Stimulated activated CD4-positive, alpha-beta T cell treated with anti-CD3 and anti-CD28 coated beads, Interleukin-2, amount 100 ng/mL, for 4 hours (primary cell): ENCODE results near the gene ARHGEF28.

Experiments used
- DNase-seq: peaks from one replicate; pipeline ENCODE4 v3.0.0-alpha.2; 2020; ENCODE audit warnings: low read depth

Gene ARHGEF28

GRCh38 chr5:73861313-73861988, 235.5 kb downstream of the ARHGEF28 start:
- no peak for DNase-seq

GRCh38 chr5:73862796-73863195, 236.8 kb downstream of the ARHGEF28 start:
- DNase-seq, result no peak

- no peak for DNase-seq
Measured at GRCh38 chr5:73863876-73864275, 237.9 kb downstream of the ARHGEF28 start.

GRCh38 chr5:73865315-73865714, 239.3 kb downstream of the ARHGEF28 start:
- no peak for DNase-seq

- DNase-seq, result no peak
Measured at GRCh38 chr5:73867345-73868335, 241.6 kb downstream of the ARHGEF28 start.

- no peak for DNase-seq
Measured at GRCh38 chr5:73883646-73884045, 257.6 kb downstream of the ARHGEF28 start.

- no peak for DNase-seq
Measured at GRCh38 chr5:73887688-73888087, 261.7 kb downstream of the ARHGEF28 start.

GRCh38 chr5:73890569-73890968, 264.6 kb downstream of the ARHGEF28 start:
- DNase-seq, result no peak

- DNase-seq, result no peak
Measured at GRCh38 chr5:73892218-73892617, 266.2 kb downstream of the ARHGEF28 start.

GRCh38 chr5:73892806-73893205, 266.8 kb downstream of the ARHGEF28 start:
- no peak for DNase-seq

- DNase-seq, result no peak
Measured at GRCh38 chr5:73893813-73894212, 267.8 kb downstream of the ARHGEF28 start.

GRCh38 chr5:73894860-73895259, 268.9 kb downstream of the ARHGEF28 start:
- DNase-seq, result no peak

- no peak for DNase-seq
Measured at GRCh38 chr5:73895471-73895870, 269.5 kb downstream of the ARHGEF28 start.

GRCh38 chr5:73896097-73896496, 270.1 kb downstream of the ARHGEF28 start:
- no peak for DNase-seq

GRCh38 chr5:73896668-73897067, 270.7 kb downstream of the ARHGEF28 start:
- no peak for DNase-seq

GRCh38 chr5:73897893-73898292, 271.9 kb downstream of the ARHGEF28 start:
- DNase-seq, result no peak

- DNase-seq, result no peak
Measured at GRCh38 chr5:73899055-73899454, 273.1 kb downstream of the ARHGEF28 start.

- no peak for DNase-seq
Measured at GRCh38 chr5:73899916-73900315, 273.9 kb downstream of the ARHGEF28 start.

GRCh38 chr5:73900566-73900965, 274.6 kb downstream of the ARHGEF28 start:
- DNase-seq, result no peak

- DNase-seq, result no peak
Measured at GRCh38 chr5:73901043-73901442, 275.0 kb downstream of the ARHGEF28 start.

GRCh38 chr5:73901455-73901854, 275.5 kb downstream of the ARHGEF28 start:
- DNase-seq, result no peak

- DNase-seq, result no peak
Measured at GRCh38 chr5:73902327-73903051, 276.5 kb downstream of the ARHGEF28 start.
